K562 (cell line): Measurements from ENCODE around the gene HKDC1. TPM values are rescaled to one million over a fixed set of nuclear protein-coding genes. Genes with fewer than 3 reads are reported as not detected.

ENCODE experiments used
- CHD4 ChIP-seq: fragments of 200-600 bp; sonication (generic); IDR thresholded peaks from 3 replicates; pipeline ENCODE4 v1.6.1; 2012; ENCODE audit warnings: low read depth, mild to moderate bottlenecking, mixed read lengths, low read length, inconsistent platforms; ENCODE audit not compliant: insufficient read depth, insufficient replicate concordance, poor library complexity, severe bottlenecking
- HMGN3 ChIP-seq: IDR thresholded peaks from 2 replicates; pipeline ENCODE4 v1.6.1; 2011; ENCODE audit warnings: borderline replicate concordance, low read depth, mild to moderate bottlenecking, mixed read lengths, low read length; ENCODE audit not compliant: insufficient read length; ENCODE audit errors: extremely low read depth
- JUNB ChIP-seq: fragments of 450-650 bp; formaldehyde crosslinking; conservative IDR thresholded peaks from 2 replicates; pipeline ENCODE4 v1.4.0; 2020; ENCODE audit warnings: mild to moderate bottlenecking
- KDM5B ChIP-seq: fragments of 200-600 bp; sonication (generic); IDR thresholded peaks from 2 replicates; pipeline ENCODE4 v1.6.1; 2012; ENCODE audit warnings: low read depth, mild to moderate bottlenecking, moderate library complexity, low read length, control low read depth, inconsistent platforms; ENCODE audit not compliant: insufficient replicate concordance
- NBN ChIP-seq: fragments of 450-650 bp; IDR thresholded peaks from 2 replicates; pipeline ENCODE4 v1.6.1; 2016; ENCODE audit warnings: low read depth, mild to moderate bottlenecking
- SMARCA4 ChIP-seq: fragments of 450-650 bp; IDR thresholded peaks from 2 replicates; pipeline ENCODE4 v1.6.1; 2016
- TEAD4 ChIP-seq, 2 experiments: sonication (generic) in 1 of 2; formaldehyde crosslinking in 1 of 2; IDR thresholded peaks; 2 replicates each; pipeline versions ENCODE4 v1.6.1 to v1.8.0; 2012 to 2022; ENCODE audit warnings: borderline replicate concordance in 1 of 2, inconsistent platforms in 1 of 2, low read length in 1 of 2, mild to moderate bottlenecking in 1 of 2, missing genetic modification reagents in 1 of 2
- ZSCAN32 ChIP-seq: fragments of 450-650 bp; formaldehyde crosslinking; IDR thresholded peaks from 2 replicates; pipeline ENCODE4 v1.4.0; 2020; ENCODE audit warnings: mild to moderate bottlenecking, moderate library complexity
- polyA plus RNA-seq, 8 experiments: library from polyadenylated mRNA; depleted of rRNA in 4 of 8; stranded (reverse) in 5 of 8; unstranded in 3 of 8; fragments of >200 nt; fragmentation: Nextera tagmentation in 2 of 8; fragmentation: Illumina TruSeq in 1 of 8; extraction: Ambion mirVana in 2 of 8; extraction: Trizol in 1 of 8; gene quantifications; 2 replicates each; pipeline versions ENCODE4 v1.2.1 to v1.2.3, GENCODE V29; 2011 to 2014; ENCODE audit warnings: inconsistent platforms in 1 of 8, missing spikeins in 1 of 8
- total RNA-seq, 7 experiments: library from RNA; depleted of rRNA in 6 of 7; stranded (reverse); fragments of >200 nt in 6 of 7; fragmentation: Illumina TruSeq in 2 of 7; extraction: Trizol in 2 of 7; gene quantifications; 2 replicates each; pipeline versions ENCODE4 v1.2.1 to v1.2.3, GENCODE V29; 2011 to 2021; ENCODE audit warnings: low replicate concordance in 1 of 7
- TF ChIP-seq, protein P1 (sequence below): IDR thresholded peaks from 2 replicates; pipeline ENCODE4 v1.6.1; 2016; ENCODE audit warnings: missing genetic modification characterization, missing compliant biosample characterization
- TF ChIP-seq, protein P2 (sequence below): fragments of 250-450 bp; sonication (Bioruptor Pico); IDR thresholded peaks from 2 replicates; pipeline ENCODE4 v1.4.0; 2020
- TF ChIP-seq, protein P3 (sequence below): sonication (generic); formaldehyde crosslinking; IDR thresholded peaks from 2 replicates; pipeline ENCODE4 v1.8.0; 2023; ENCODE audit warnings: missing genetic modification reagents, mild to moderate bottlenecking, borderline replicate concordance
- TF ChIP-seq, protein P4 (sequence below): fragments of 250-450 bp; sonication (Bioruptor Pico); IDR thresholded peaks from 2 replicates; pipeline ENCODE4 v1.6.1; 2021; ENCODE audit warnings: mild to moderate bottlenecking
- TF ChIP-seq, protein P5 (sequence below): fragments of 150-350 bp; conservative IDR thresholded peaks from 2 replicates; pipeline ENCODE4 v1.6.1; 2014; ENCODE audit warnings: low read length

The HKDC1 gene
- total and polyA plus RNA-seq, 9 of the 15 experiments (the other 6 are each of a cell fraction or from before 2014, with no cell fraction given) = 0.04 to 0.22 (median 0.11) TPM; not detected in 5

DNA sequence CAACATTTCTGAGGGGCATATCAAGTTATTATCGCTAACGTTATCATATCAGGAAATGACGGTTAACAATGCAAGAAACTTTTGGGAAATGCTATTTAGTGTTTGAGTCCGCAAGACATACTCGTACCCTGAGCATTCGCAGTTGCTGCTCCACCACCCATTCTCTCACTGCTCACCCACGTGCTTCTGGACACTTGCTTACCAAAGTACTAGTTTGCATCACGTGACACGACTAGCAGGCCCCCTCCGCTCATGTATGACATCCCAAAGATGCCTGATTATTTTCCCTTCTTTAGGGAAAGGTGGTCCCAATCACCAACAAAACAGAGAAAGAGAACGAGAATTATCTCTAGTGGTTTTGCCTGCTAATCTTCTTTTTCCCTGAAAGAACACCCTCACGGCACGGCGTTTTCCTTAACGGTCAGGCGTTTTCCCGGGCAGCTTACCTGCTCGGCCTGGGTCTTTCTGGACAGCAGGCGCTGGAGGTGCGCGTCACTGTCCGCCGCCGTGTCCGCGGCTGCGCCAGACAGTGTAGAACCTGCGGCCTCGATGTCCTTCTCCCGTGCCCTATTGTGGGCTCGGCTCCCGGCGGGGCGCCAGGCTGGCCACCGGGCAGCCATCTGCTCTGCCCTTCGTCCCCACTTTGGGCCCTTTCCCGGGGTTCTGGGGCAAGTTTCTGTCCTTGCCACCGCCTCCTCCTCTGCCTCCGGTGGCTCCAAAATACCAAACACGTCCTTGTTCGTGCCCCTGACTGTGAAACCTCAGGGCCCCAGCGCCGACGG lies 40.2 kb upstream of the HKDC1 start, which contains the start of gene SUPV3L1 (continued):
- TF ChIP-seq NBN (peak; percentile 68), TEAD4 (IDR thresholded peaks at IDR 0.05; ENCODE audit: low read length) (peak; percentile 38), TEAD4 (CRISPR knock-in tag; IDR thresholded peaks at IDR 0.05; ENCODE audit: borderline replicate concordance) (no peak; the same call in 1 of the 2 replicates), SMARCA4 (peak; percentile 26; the same call in 1 of the 2 replicates), JUNB (CRISPR knock-in tag) (no peak), CHD4 (no peak), ZSCAN32 (CRISPR knock-in tag) (0 out of 2 replicates have a peak, but pooled peaks have one; percentile 8), HMGN3 (peak; percentile 48), KDM5B (peak; percentile 82)
- TF ChIP-seq, protein P1, sequence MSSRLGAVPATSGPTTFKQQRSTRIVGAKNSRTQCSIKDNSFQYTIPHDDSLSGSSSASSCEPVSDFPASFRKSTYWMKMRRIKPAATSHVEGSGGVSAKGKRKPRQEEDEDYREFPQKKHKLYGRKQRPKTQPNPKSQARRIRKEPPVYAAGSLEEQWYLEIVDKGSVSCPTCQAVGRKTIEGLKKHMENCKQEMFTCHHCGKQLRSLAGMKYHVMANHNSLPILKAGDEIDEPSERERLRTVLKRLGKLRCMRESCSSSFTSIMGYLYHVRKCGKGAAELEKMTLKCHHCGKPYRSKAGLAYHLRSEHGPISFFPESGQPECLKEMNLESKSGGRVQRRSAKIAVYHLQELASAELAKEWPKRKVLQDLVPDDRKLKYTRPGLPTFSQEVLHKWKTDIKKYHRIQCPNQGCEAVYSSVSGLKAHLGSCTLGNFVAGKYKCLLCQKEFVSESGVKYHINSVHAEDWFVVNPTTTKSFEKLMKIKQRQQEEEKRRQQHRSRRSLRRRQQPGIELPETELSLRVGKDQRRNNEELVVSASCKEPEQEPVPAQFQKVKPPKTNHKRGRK = no peak
- TF ChIP-seq, protein P2, sequence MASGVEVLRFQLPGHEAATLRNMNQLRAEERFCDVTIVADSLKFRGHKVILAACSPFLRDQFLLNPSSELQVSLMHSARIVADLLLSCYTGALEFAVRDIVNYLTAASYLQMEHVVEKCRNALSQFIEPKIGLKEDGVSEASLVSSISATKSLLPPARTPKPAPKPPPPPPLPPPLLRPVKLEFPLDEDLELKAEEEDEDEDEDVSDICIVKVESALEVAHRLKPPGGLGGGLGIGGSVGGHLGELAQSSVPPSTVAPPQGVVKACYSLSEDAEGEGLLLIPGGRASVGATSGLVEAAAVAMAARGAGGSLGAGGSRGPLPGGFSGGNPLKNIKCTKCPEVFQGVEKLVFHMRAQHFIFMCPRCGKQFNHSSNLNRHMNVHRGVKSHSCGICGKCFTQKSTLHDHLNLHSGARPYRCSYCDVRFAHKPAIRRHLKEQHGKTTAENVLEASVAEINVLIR (CRISPR knock-in tag) = peak; percentile 99
- TF ChIP-seq, protein P3, sequence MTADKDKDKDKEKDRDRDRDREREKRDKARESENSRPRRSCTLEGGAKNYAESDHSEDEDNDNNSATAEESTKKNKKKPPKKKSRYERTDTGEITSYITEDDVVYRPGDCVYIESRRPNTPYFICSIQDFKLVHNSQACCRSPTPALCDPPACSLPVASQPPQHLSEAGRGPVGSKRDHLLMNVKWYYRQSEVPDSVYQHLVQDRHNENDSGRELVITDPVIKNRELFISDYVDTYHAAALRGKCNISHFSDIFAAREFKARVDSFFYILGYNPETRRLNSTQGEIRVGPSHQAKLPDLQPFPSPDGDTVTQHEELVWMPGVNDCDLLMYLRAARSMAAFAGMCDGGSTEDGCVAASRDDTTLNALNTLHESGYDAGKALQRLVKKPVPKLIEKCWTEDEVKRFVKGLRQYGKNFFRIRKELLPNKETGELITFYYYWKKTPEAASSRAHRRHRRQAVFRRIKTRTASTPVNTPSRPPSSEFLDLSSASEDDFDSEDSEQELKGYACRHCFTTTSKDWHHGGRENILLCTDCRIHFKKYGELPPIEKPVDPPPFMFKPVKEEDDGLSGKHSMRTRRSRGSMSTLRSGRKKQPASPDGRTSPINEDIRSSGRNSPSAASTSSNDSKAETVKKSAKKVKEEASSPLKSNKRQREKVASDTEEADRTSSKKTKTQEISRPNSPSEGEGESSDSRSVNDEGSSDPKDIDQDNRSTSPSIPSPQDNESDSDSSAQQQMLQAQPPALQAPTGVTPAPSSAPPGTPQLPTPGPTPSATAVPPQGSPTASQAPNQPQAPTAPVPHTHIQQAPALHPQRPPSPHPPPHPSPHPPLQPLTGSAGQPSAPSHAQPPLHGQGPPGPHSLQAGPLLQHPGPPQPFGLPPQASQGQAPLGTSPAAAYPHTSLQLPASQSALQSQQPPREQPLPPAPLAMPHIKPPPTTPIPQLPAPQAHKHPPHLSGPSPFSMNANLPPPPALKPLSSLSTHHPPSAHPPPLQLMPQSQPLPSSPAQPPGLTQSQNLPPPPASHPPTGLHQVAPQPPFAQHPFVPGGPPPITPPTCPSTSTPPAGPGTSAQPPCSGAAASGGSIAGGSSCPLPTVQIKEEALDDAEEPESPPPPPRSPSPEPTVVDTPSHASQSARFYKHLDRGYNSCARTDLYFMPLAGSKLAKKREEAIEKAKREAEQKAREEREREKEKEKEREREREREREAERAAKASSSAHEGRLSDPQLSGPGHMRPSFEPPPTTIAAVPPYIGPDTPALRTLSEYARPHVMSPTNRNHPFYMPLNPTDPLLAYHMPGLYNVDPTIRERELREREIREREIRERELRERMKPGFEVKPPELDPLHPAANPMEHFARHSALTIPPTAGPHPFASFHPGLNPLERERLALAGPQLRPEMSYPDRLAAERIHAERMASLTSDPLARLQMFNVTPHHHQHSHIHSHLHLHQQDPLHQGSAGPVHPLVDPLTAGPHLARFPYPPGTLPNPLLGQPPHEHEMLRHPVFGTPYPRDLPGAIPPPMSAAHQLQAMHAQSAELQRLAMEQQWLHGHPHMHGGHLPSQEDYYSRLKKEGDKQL (CRISPR knock-in tag) = no peak
- TF ChIP-seq, protein P4, sequence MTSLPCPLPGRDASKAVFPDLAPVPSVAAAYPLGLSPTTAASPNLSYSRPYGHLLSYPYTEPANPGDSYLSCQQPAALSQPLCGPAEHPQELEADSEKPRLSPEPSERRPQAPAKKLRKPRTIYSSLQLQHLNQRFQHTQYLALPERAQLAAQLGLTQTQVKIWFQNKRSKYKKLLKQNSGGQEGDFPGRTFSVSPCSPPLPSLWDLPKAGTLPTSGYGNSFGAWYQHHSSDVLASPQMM = no peak
- TF ChIP-seq, protein P5, sequence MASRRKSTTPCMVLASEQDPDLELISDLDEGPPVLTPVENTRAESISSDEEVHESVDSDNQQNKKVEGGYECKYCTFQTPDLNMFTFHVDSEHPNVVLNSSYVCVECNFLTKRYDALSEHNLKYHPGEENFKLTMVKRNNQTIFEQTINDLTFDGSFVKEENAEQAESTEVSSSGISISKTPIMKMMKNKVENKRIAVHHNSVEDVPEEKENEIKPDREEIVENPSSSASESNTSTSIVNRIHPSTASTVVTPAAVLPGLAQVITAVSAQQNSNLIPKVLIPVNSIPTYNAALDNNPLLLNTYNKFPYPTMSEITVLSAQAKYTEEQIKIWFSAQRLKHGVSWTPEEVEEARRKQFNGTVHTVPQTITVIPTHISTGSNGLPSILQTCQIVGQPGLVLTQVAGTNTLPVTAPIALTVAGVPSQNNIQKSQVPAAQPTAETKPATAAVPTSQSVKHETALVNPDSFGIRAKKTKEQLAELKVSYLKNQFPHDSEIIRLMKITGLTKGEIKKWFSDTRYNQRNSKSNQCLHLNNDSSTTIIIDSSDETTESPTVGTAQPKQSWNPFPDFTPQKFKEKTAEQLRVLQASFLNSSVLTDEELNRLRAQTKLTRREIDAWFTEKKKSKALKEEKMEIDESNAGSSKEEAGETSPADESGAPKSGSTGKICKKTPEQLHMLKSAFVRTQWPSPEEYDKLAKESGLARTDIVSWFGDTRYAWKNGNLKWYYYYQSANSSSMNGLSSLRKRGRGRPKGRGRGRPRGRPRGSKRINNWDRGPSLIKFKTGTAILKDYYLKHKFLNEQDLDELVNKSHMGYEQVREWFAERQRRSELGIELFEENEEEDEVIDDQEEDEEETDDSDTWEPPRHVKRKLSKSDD = no peak; the same call in 1 of the 2 replicates
